GM21619 (cell line): ENCODE data around the gene DGCR2.
"Not testable (repeated sequence)": the region's sequence is repeated elsewhere in the genome, so short reads cannot be mapped to it uniquely, and the experiment has no call there.

Experiments used
- ATAC-seq: cut with Tn5 transposase; IDR thresholded peaks from one replicate; pipeline ENCODE4 v1.9.1; 2021; ENCODE audit not compliant: unreplicated experiment

The DGCR2 gene

GRCh38 chr22:19085233-19085718 lies 36.9 kb downstream of the DGCR2 start:
- ATAC-seq: no peak

- not testable (repeated sequence) for ATAC-seq
These were observed 37.6 kb downstream of the DGCR2 start for GRCh38 chr22:19084586-19084985.

DNA sequence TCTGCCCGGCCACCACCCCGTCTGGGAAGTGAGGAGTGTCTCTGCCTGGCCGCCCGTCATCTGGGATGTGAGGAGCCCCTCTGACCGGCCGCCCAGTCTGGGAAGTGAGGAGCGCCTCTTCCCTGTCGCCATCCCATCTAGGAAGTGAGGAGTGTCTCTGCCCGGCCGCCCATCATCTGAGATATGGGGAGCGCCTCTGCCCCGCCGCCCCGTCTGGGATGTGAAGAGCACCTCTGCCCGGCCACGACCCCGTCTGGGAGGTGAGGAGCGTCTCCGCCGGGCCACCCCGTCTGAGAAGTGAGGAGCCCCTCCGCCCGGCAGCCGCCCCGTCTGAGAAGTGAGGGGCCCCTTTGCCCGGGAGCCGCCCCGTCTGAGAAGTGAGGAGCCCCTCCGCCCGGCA lies 38.1 kb downstream of the DGCR2 start:
- ATAC-seq: not testable (repeated sequence)

GRCh38 chr22:19082793-19083192 lies 39.4 kb downstream of the DGCR2 start:
- ATAC-seq: no peak

DNA sequence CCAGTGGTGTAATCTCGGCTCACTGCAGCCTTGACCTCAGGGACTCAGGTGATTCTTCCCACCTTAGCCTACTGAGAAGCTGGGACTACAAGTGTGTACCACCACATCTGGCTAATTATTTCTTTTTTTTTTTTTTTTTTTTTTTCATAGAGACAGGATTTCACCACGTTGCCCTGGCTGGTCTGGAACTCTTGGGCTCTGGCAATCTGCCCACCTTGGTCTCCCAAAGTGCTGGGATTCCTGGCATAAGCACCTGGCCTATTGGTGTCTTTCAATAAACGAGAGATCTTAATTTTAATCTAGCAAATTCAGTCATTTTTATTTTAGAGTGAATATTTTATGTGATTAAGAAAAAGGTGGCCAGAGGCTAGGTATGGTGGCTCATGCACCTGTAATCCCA lies 40.1 kb downstream of the DGCR2 start:
- no peak for ATAC-seq

GRCh38 chr22:19081351-19081750 lies 40.9 kb downstream of the DGCR2 start:
- no peak for ATAC-seq

- ATAC-seq: no peak
These were observed 41.4 kb downstream of the DGCR2 start for GRCh38 chr22:19080853-19081252.

DNA sequence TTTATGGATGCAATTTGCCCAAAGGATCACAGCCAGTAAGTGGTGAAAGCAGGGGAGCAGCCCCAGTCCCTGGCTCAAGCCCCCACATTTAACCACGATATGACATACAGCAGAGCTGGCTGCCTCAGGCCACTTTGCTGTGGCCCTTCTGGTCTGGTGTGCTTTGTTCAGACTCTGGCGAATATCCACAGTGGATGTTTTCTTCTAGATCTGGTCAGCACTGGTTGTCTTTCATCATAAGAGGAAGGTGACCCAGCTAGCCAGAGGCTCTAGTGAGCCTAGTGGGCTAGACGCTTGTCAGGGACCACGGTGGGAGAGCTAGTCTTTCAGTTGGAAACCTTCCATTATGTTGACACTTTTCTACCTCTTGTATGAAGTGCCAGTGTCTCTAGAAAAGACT lies 42.5 kb downstream of the DGCR2 start:
- no peak for ATAC-seq

GRCh38 chr22:19075404-19075803 lies 46.8 kb downstream of the DGCR2 start:
- no peak for ATAC-seq

- not testable (repeated sequence) for ATAC-seq
These were observed 49.4 kb downstream of the DGCR2 start for GRCh38 chr22:19072853-19073252.

- ATAC-seq: no peak
These were observed 51.6 kb downstream of the DGCR2 start for GRCh38 chr22:19070397-19071169.

GRCh38 chr22:19069451-19069850 lies 52.8 kb downstream of the DGCR2 start:
- ATAC-seq: no peak

DNA sequence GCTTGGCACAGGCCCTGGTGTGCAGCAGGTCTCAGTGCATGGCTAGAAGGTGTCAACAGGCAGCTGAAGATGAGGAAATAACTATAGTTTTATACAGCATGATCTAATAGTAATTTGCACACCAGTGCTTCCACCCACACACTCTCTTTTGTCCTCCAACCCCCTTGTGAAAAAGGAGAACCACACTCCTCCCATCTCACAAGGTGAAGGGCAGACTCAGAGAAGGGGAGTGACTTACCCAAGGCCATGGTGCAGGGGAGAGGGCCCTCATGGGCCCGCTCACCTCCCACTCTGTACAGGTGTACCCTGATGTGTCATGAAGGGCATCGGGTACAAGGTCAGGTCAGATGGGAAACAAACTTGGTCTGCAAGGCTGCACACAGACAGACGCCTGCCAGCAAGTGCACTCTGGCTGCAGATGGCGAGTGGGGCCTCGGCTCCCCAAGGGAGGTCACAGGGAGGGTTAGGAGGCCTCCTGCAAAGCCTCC lies 53.4 kb downstream of the DGCR2 start:
- ATAC-seq: no peak

- no peak for ATAC-seq
These were observed 54.4 kb downstream of the DGCR2 start for GRCh38 chr22:19067696-19068348.

DNA sequence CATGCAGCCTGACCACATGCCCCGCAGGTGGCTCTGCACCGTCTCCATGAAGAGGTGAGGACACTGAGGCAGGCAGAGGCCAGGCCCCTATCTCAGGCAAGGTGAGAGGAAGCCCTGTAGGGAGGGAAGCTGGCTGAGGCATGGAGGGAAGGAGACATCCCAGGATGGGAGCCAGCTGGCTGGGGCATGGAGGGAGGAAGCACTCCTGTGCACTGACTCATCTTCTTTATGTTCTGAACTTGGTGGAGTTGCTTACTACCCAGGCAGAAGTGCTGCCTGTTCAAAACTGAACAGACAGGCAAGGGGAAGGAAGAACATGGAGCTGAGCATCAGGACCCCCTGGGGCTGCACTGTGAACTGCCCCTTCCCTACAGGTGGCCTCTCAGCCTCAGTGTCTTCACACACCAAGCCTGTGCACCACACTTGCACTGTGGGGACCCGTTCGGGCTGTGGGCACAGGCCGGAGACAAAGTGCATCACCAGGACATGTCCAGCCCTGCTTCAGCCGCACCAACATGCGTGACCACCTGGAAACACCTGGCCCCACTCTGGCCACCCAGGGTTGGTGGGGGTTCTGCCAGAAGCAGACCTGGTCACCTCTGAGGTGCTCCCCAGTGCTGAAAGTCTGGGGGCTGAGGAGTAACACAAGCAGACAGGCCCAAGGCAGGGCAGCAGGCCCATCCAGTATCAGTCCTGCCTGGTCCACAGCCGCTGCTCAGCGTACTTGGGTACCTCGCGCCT lies 55.5 kb downstream of the DGCR2 start:
- ATAC-seq: no peak

DNA sequence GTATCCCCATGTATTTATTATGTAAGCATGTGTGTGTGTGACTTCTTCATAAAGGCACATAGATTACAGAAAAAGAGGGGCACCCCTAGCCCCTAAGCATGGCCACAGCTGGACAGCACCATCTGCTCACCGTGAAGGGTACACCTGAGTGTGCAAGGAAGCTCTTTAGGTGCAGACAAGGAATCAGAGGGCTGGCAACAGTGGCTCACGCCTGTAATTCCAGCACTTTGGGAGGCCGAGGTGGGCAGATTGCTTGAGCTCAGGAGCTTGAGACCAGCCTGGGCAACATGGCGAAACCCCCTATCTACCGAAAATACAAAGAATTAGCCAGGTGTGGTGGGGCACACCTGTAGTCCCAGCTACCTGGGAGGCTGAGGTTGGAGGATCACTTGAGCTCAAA lies 56.3 kb downstream of the DGCR2 start:
- no peak for ATAC-seq

GRCh38 chr22:19065298-19065859 lies 56.8 kb downstream of the DGCR2 start:
- no peak for ATAC-seq

DNA sequence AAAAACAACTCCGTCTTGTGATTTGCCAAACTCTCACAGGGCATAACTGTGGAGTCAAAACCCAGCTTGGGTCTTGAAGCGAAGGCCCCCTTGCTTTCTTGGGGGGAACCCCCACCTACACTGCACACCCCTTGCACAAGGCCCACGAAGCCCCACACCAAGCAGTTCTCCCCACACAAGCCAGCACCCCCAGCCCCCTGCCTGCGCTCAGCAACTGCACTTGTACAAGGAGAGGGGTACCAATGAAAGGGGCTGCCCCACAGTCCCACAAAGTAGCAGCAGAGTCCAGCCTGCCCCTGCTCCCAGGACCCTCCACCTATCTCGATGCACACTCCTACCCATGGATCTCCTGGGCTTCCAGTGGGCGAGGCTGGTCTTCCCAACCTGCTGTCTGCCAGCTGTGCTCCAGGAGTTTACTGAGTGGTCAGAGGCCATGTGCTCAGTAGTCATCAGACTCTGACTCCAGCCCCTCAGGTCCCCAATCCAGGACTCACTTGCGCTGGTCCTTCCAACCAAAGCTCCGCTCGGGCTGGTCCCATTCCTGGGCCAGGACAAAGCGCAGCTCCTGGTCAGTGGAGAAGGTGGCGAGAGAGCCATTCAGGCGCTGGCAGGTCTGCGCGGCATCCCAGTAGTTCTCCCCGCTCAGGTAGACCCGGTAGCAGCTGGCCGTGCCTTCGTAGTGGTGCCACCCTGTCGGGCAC lies 57.7 kb downstream of the DGCR2 start:
- no peak for ATAC-seq

DNA sequence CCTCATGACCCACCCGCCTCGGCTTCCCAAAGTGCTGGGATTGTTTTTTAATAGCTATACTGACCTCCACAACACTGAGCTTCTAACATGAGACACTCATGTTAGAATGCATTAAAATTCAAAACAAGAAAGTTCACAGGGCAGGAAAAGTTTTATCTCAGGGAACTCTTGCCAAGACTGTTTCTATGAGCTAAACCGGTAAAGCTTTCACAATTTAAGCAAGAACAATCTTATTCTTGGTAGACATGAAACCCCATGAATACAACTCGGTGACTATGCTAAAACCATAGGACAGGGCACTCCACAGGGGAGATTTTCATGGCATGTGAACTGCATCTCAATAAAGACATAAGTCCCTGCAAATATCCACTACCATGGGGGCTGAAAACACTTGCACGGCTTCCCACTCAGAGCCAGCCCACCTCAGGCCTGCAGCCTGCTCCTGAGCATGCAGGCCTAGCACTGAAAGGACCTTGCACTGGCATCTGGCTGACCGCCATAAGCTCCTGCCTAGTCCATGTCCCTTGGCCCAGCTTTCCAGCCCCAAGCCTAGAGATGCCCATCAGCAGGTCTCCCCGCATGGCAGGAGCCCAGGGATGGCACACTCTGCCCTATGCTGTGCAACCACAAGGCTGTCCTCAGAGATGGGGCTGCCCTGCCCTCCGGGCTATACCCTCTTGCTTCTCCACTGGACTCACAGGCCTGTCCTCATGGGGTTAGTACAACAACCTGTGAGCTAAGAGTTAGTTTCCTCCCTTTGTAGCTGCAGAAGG lies 58.4 kb downstream of the DGCR2 start:
- no peak for ATAC-seq

DNA sequence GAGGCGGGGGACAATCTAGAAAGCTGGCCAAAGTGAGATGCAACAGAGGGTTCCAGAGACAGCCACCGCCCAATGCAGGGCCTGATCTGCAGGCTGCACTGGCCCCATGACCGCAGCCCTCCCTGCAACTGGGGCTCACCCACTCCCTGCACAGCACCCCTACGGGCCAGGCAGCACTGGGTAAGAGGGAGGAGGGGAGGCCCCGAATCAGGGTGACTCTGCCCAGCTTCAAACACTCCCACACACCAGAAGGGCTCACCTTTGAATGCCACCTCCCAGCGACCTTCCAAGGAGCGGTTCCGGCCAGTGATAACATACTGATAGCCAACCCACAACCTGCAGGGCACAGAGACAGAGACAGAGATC lies 59.3 kb downstream of the DGCR2 start:
- no peak for ATAC-seq
